Uterus (tissue), 2 donors: Measurements from ENCODE around the gene ADAMTSL2.

ENCODE experiments used
- POLR2A ChIP-seq, 2 donors: fragments of 450-650 bp; IDR thresholded peaks; one replicate each; pipeline ENCODE4 v1.6.1; 2016; ENCODE audit warnings: antibody characterized with exemption in 2 of 2, mild to moderate bottlenecking in 1 of 2, moderate library complexity in 1 of 2
- TF ChIP-seq, protein P1 (sequence below), 4 experiments: fragments of 200-600 bp in 2 of 4; fragments of 450-650 bp in 2 of 4; sonication (generic) in 2 of 4; IDR thresholded peaks; one replicate each; pipeline ENCODE4 v1.5.1; 2016 to 2019; ENCODE audit warnings: antibody characterized with exemption in 4 of 4, mild to moderate bottlenecking in 2 of 4, moderate library complexity in 1 of 4

DNA sequence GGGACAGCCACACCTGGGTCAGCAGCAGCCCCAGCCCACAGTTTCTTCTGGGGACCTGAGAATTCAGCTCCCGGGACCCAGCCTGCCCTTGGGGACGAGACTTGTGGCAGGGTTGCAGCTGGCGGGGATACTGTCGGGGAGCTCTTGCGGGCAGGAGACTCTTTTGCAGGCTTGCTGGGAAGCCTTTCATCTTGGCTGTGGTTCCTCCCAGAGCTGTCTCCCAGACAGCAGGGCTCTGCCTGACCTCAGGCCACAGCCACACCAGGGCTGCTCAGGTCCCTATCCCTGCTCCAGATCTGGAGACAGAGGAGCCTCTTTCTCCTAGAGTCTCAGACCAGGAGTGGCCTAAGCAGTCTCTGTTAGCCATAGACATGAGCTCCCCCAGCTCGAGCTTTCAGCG, 5.0 kb upstream of the ADAMTSL2 start:
- TF ChIP-seq, protein P1, sequence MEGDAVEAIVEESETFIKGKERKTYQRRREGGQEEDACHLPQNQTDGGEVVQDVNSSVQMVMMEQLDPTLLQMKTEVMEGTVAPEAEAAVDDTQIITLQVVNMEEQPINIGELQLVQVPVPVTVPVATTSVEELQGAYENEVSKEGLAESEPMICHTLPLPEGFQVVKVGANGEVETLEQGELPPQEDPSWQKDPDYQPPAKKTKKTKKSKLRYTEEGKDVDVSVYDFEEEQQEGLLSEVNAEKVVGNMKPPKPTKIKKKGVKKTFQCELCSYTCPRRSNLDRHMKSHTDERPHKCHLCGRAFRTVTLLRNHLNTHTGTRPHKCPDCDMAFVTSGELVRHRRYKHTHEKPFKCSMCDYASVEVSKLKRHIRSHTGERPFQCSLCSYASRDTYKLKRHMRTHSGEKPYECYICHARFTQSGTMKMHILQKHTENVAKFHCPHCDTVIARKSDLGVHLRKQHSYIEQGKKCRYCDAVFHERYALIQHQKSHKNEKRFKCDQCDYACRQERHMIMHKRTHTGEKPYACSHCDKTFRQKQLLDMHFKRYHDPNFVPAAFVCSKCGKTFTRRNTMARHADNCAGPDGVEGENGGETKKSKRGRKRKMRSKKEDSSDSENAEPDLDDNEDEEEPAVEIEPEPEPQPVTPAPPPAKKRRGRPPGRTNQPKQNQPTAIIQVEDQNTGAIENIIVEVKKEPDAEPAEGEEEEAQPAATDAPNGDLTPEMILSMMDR (IDR thresholded peaks at IDR 0.05) = no peak
- no peak for TF ChIP-seq POLR2A (IDR thresholded peaks at IDR 0.05)
